Ammon's horn (tissue), 1 donor: ENCODE data around the gene CHST9.
A peak's percentile ranks its signal among the peaks of the same experiment; 100 is the strongest.
"Not testable (repeated sequence)": the region's sequence is repeated elsewhere in the genome, so short reads cannot be mapped to it uniquely, and the experiment has no call there.

Source experiments
- DNase-seq: peaks from one replicate; pipeline ENCODE4 v3.0.0-alpha.2; 2016; ENCODE audit warnings: low spot score

CHST9 gene

DNA sequence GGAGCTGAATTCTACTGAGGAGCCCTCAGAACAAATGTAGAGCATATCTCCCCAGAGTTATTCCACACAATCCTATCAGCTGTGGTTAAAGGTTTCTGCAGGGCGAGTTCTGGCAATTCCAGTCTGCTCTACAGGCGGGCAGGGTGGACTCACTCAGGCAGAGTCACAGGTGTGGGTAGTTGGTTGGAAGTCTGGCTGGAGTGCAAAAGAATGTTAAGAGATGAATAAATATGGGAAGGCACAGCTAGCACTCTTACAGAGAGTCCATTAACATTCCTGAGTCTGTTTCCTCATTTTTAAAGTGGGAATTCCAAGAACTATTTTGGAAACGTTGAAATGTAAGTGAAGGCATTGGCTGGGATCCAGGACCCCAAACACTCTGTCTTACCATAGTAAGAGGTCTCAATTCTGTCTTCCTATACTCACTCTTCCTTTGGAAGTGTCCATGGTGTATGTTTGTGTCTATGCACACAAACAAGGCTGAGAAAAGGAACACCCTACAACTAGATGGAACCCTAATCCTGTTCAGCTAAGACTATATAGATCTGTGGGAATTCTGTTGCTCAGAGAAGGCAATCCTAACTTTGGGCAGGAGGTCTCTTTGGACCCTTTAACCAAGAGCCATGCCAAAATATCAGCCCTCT is 256.3 kb downstream of the CHST9 start:
- no peak for DNase-seq

DNA sequence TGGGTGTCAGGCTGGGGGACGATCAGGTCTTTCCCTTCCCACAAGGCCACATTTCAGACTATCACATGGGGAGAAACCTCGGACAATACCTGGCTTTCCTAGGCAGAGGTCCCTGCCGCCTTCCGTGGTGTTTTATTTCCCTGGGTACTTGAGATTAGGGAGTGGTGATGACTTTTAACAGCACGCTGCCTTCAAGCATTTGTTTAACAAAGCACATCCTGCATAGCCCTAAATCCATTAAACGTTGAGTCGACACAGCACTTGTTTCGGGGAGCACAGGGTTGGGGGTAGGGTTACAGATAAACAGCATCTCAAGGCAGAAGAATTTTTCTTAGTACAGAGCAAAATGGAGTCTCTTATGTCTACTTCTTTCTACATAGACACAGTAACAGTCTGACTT is 257.3 kb downstream of the CHST9 start:
- not testable (repeated sequence) for DNase-seq

DNA sequence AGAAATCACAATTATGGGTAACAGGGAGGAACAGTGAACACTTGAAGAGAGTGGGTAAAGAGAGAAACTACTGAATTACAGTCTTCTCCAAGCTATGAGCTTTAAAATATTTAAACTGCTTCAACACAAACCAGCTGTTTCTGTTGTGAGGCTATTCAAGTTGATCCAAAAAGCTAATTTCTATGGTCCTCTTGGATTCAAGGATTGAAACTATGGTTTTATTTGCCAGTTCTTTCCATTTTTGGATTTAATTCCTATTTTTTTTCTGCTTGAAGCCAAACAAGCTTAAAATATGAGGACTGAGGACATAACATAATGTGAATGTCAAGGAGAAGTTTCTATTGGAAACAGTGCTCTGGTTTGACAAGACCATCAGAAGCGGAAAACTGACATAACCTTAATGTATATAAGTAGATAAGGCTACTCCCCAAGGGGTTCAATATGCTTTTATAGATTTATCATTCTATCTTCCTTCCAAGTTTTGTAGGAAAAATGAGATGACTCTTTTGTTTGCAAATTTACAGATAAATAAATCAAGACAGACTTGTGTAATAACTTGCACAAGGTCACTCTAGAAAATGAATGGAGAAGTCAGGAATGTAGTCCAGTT is 258.9 kb downstream of the CHST9 start:
- DNase-seq: no peak

DNA sequence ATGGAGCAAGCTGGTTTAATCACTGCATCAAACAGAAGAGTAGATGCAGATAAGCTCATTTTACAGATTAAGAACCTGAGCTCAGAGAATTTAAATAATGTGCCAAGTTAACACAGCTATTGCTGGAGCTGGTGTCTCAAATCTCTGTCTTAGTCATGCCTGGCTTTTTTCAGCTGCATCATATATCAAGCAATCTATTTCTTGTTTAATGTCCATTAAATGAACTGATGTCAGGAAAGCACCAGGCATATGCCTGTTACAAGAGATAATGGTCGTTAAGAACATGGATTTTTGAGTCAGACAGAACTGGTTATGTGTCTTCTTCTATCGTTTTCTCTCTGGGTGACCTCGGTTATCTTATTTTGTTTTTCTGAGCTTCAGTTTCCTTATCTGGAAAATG is 259.8 kb downstream of the CHST9 start:
- no peak for DNase-seq

DNA sequence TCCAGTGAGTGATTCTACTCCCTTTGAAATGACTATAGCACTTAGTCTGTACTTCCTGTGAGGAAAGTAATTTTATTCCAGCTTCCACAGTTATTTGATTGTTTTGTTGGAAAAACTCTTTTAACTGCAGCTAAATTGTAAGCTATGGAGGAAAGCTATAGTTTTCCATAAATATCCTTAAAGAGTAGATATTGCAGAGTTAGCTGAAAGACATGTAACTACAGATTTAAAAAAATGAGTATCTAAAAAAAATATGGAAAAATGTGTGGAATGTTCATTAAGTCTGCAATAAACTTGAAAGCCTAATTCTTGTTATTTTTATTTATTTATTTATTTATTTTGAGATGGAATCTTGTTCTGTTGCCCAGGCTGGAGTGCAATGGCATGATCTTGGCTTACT is 262.8 kb downstream of the CHST9 start:
- DNase-seq: no peak

DNA sequence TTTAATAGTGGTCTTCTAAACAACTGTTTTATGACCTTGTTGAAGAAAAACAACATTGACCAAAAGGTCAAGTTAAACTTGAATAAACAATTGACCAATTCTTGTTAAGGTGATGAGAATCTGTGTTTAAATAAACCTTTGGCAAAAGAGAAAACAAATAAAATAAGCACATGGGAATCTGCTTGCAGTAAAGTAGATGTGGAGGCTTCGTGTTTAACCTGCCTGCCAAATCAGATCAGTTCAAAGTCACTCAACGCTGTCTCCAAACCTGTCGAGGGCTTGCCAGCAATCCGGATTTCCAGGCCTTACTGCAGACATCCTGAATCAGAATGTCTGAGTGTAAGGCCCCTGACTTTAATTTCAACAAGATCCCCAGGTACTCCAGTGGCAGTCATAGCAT is 264.5 kb downstream of the CHST9 start:
- DNase-seq: no peak

DNA sequence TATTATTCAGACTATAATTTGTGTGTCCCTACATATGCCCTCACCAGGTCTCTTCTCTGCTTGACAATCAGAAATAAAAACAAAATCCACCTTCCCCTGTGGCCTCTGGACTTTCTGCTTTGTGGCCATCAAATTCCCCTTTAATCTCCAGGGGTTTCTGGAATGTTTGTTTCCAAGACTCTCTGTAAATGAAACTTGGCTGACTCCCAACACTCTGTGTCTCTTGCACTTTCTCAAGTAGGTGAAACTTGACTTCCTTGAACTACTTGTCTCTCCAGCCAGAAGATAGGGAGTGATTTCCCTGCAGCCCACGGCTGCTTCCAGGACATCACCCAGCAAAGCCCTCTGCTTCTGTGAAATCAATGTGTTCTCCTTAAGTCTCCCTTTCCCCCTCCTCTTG is 265.5 kb downstream of the CHST9 start:
- no peak for DNase-seq

DNA sequence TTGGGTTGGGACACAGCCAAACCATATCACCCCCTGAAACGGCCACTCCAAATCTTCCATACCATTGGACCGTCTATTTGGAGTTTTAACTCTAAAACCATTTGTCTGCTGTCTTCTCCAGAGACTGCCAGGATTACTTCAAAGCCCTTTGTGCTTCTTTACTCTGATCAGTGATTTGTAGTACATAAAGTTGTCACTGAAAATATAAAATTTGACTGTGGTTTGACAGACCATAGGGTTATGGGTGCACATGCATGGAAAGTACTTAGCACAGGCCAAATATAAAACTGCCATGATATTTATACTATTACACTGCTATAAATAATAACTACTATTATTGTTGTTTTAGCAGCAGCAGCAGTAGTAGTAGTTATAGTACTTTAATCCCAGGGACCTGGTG is 265.9 kb downstream of the CHST9 start:
- no peak for DNase-seq

DNA sequence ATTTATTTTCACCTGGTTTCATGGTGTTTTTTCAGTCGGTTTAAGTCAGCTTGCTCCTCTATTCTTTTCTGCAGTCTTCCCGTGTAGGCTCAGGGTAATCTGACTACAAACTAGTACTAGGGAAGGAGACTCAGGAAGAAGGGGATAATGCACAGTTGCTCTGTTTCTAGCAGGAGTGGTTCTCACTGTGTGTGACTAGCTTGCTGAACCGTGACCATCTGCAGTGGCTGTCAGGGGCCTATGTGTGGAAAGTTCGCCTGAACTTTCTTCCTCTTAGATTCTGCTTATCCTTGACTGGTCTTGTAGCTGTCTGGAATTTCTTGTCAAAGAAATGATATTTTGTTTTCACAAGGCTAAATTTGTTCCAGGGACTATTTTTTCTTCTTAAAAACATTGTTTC is 273.3 kb downstream of the CHST9 start:
- no peak for DNase-seq

DNA sequence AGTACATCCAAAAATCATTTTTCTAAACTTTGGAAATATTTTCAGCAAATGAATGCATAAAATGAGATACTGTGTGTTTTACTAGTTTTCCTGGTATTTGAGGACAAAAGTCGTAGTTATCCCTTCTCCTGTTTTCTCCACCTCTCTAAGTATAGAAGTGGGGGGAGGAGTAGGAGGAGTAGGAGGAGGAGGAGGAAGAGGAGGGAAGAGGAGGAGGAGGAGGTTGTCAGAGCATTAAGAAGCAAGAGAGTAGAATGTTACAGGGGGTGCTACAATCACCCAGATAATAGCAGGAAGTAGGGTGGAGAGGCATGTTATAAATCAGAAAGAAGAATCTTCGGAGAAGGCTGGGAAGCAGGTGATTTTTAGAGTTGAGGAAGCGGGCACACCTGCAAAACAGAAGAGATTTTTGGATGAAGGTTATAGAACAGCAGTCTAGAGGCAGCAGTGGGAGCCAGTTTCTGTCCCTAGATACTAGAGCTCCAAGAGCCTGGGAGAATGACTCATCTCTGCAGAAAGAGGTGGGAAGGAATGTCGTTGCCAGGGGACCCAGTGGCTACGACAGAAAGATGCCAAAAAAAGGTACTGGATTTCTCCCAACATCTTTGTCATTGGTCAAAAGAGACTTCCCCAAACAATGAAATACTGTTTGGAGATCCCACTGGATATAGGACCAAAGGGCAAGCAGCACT is 275.4 kb downstream of the CHST9 start:
- DNase-seq: peak; percentile 79

DNA sequence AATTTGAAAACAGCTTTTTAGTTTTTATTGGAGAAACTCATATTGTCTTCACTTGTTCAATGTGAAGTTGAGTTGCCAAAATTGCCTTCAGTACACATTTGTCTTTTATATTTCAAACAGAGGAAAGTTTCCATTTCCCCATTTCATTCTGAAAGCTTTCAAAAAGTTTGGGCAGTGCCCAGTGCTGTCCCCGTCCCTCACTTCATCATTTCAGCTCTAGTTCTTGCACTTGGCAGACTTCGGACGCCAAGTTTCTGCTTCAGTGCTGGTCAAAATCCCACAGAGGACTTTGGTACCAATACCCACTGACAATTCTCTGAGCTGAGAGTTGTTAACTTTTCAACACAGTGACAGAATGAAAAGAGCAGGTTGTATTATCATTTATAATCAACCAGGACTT is 276.2 kb downstream of the CHST9 start:
- DNase-seq: peak; percentile 67

DNA sequence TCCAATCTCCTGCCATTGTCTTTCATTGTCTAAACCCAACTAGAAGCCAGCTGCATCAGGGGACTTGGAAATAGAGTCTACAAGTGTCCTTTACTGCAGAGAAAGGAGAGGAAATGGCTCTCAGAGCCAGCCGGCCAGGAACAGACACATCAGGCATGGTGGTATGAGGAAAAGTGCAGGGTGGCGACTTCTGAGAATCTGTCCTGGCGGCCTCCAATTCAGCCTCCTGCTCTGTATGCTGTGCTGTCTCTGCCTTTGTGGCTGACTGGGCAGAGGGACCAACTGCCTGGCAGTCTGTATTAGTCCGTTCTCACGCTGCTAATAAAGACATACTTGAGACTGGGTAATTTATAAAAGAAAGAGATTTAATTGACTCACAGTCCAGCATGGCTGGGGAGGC is 282.8 kb downstream of the CHST9 start:
- DNase-seq: peak; percentile 72

DNA sequence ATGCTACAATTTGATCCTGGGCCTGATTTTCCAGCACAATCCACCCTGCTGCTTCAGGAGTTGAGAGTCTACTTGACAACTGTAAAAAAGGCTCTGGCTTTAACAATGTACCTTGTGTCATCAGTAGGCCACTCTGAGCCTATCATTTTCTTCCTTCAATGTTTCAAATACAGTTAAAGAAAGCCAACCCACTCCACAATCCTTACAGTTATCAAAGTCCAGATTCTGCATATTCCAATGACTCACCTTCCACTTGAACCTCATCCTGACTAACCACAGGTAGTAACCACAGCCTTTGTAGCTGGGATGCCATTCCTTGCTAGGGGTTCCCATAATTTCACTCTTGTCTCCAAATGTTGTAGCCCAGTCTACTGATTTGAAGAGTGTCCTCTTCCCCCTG is 284.1 kb downstream of the CHST9 start:
- no peak for DNase-seq

DNA sequence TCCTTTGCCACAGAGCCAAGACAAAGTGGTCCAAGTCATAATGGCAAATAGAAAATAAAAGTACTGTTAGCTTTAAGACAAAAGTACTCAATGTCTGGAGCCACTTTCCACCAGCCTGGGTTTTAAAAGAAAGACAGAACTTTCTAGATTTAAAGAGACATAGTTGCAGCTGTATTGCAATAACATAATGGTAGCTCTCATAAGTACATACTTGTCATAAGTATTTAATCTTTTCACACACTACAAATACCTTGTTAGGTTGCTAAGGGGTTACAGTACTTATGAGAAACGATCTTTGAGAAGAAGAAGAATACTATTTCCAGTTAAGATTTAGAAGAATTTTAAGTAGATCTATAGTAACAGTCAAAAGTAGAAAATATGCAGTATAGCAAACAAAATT is 290.7 kb downstream of the CHST9 start:
- DNase-seq: no peak

DNA sequence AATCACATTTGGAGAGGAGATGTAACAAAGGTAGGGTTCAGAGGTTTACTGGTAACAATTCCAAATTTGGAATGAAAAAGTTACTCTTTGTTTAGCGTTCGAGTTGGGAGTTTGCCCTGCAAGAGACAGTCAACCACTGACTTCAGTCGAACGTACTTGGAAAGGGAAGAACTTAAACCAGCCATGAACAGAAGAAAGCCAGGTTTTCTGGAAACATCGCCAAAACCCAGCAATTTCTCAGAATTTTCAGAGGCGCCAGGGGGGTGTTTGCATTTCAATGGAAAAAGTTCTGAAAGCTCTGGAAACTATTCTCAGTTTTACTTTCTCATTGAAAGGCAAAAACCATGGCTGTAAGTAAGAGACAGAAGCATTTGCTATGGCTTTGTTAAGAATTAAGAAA is 291.1 kb downstream of the CHST9 start:
- DNase-seq: peak; percentile 49

DNA sequence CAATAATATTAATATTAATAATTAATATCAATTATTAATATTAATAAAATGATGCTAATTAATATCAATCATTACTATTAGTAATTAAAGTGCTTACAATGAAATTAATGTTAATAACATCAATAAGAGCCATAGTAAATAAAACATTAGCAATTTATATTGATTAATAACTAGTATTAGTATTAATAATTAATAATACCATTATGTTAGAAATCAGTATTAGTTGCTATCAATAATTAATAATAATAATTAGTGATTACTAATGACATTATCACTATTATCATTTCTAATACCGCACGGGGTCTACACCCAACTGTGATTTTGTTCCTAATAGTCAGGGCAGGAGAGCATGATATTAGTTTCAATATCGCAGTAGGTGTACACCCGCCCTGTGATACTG is 296.8 kb downstream of the CHST9 start:
- DNase-seq: no peak

DNA sequence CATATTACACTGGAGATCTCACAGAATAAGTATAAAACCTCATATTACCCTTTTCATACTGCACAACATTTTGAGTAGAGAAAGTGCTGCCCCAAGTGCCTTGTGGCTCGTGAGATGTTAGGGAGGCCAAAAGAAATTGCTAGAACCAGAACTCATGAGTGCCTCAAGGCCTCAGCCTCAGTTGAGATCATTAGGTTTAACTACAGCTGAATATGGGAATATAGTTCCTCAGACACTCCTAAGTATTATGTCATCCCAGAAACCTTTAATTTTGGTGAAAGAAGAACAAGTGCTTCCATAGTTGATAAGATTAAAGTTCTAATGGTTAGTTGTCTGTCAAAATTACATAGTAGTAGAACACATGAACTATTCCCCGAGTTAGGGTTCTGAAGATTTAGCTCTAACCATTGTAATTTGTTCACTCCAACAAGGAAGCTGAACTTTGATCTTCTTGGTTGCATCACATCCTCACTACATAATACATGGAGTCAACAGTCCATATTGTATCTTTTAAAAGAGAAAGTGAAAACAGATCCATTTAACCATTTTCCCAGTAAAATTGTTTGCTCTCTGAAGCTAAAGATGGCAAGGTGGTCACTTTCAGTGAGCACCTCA is 310.0 kb downstream of the CHST9 start:
- DNase-seq: no peak

DNA sequence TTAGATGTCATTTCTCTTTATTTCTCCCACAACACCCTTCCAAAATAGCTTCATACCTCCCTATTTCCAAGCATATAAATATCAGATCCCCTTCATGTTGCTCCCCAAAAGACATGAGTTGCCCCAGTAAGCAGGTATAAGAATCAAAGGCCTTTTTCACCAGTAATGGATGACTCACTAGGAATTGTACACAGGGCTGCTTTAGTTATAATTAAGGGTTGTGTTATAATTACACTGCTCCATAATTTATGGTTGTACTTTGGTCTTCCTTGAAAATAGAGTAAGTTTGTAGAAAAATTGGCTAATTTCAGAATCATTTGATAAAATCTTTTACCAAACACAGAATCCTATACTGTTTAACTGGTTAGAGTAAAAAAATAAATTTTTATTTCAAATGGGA is 310.8 kb downstream of the CHST9 start:
- DNase-seq: no peak

DNA sequence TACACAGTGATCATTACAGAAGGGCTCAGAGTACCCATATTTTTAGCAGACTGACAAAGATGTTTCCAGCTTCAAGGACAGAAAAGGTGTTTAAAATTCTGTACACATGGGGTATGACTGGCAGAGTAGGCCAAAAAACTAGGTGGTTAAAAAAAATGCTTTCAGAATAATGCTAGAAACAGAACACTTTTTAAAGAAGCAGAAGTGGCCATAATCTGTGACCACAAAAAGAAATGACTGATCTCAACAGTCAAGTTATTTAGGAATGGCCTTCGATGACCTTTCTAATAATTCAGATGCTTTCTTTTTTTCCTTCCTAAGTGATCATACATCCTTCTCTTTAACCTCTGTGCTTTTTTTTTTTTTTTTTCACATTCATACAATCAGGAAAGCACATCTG is 315.5 kb downstream of the CHST9 start:
- DNase-seq: no peak

DNA sequence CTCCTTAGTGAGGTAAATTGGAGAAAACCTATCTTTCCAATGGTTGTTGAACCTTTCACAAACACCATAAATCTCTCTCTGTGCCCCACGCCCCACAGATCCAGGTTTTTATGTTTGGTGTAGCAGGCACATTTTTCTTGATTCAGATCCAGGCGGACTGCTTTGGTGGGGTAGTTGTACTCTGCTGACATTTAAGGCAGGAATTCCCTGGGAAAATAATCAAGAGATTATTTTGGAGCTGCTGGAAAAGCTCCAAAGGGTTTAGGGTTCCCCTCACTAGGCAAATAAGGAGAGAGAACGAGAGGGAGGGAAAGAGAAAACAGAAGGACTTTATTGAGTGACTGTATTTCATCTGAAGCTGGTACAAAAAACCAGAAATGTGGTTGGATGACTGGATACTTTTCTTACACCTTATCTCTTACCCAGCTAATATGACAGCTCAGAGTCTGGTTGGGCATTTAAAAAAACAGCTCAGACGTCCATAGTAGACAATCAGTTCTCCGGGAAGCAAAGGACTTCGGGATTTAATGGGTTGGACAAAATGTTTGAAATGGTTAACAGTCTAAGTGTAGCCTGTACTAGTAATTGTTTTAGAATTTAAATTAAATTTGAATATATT is 316.0 kb downstream of the CHST9 start:
- DNase-seq: peak; percentile 3

DNA sequence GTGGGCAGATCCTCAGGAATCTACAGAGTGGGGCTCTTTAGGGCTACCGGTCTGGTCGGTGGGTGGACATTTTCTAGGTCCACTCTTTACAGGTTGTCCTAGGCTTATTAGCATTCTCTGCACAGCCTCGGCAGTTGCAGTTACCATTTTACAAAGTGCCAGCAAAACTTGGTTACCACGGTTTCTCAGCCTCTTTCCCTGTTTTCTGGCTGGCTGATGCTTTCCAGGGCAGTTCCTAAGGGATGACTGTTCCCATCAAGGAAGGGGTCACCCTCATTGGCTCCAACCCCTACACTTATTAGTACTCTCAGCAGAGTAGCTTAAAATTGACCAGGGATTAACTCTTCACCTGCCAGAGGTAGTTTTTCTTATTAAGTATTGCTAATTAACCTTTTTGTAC is 317.6 kb downstream of the CHST9 start:
- DNase-seq: peak; percentile 60

DNA sequence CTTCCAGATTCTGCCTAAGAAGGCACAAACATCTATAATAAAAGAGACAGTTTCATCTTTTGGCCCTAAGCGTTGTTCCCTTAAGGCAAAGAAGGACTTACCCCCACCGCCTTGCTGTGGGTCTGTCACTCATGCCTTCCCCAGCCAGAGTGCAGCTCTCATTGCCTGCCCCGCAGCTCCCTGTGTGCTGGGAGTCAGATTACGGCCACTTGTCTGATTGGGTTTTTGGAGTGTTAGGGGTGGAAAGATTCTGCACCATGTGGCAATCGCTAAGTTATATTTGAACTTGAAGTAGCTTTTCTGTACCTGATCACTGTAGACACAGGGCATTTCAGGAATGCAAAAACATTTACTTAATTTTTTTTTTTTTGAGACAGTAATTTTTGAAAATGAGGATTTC is 319.6 kb downstream of the CHST9 start, which contains the start of gene AQP4:
Gene AQP4 (minus strand): TSS at position 151 of the 400 bp plus-strand sequence. CDS start 18 bp downstream, at position 133.
- peak; percentile 49 for DNase-seq

DNA sequence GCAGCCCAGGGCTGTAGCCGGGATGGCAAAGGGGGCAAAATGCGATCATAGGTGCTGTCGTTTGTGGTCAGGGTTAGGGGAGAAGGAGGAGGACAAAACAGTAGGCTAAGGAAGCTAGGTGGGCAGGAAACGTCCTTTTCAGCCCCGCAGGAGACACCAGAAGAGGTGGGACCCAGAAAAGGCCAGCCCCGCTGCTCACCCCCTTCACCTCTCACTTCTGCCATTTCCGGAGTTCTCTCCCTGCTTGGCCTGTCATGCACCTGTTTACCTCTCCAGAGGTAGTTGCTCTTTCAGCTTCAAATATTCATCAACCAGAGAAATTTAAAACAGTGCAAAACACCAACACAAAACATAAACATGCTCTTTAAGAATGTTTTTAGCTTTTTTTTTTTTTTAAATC is 320.4 kb downstream of the CHST9 start:
- peak; percentile 11 for DNase-seq
